Right cardiac atrium (tissue), 5 donors: ENCODE measurements around the gene TMEFF1. TPM values are rescaled to one million over a fixed set of nuclear protein-coding genes. Genes with fewer than 3 reads are reported as not detected.

ENCODE experiments used
- ATAC-seq, 2 donors: fragments of 200-7000 bp; cut with Tn5 transposase; one replicate each; pipeline versions ENCODE4 v1.8.0 to v1.9.1; 2020; ENCODE audit warnings: moderate library complexity in 2 of 2, mild to moderate bottlenecking in 1 of 2
- DNase-seq, 3 donors: peaks; one replicate each; pipeline ENCODE4 v3.0.0-alpha.2; 2020
- H3K27ac ChIP-seq: one replicate; pipeline ENCODE4 v1.5.1; 2013; ENCODE audit warnings: mild to moderate bottlenecking, low read length, control low read depth, moderate library complexity
- H3K27me3 ChIP-seq: one replicate; pipeline ENCODE4 v1.6.1; 2013; ENCODE audit not compliant: control insufficient read depth, insufficient read depth
- H3K4me1 ChIP-seq: one replicate; pipeline ENCODE4 v1.6.1; 2013; ENCODE audit warnings: low read length; ENCODE audit not compliant: control insufficient read depth, insufficient read depth
- H3K4me3 ChIP-seq: one replicate; pipeline ENCODE4 v1.5.1; 2013; ENCODE audit warnings: low read length, control low read depth
- H3K9me3 ChIP-seq: one replicate; pipeline ENCODE4 v1.6.1; 2013; ENCODE audit warnings: low read length; ENCODE audit not compliant: control insufficient read depth
- WGBS: extraction: QIAGEN DNeasy Blood & Tissue Kit; methylation state at CpG from one replicate; pipeline ENCODE4 v1.1.7; 2013; 5-methylcytosine and 5-hydroxymethylcytosine counted together
- intact Hi-C, 4 donors: fragments of 100-400 bp; cut with DNase I; formaldehyde crosslinking; loops; one replicate each; pipeline versions ENCODE4 v1.11.0 to v1.14.0; 2022 to 2023
- polyA plus RNA-seq: library from polyadenylated mRNA; stranded (reverse); fragments of 200-250 nt; gene quantifications from one replicate; pipeline ENCODE4 v1.2.3, GENCODE V29; 2013
- total RNA-seq, 4 donors: library from RNA; stranded (reverse); fragmentation: NEBNext Ultra II Directional; extraction: Animal tissue kit (Norgen Biotek cat#: 25700); gene quantifications; one replicate each; pipeline ENCODE4 v1.2.1, GENCODE V29; 2021
- donor health status: healthy with polysubstance abuse.
- donor health status: DM: no; HTN: yes; CAD: no.
- donor health status: DM: no; HTN: no; CAD: no.
- donor health status: DM: no; HTN: yes; CAD: no; lungs with severe emphysema.
- donor health status: DM: yes; HTN: yes; CAD: no.

Gene TMEFF1
- total and polyA plus RNA-seq, 5 donors: 0.02 to 0.34 (median 0.15) TPM; not detected in 2

GRCh38 chr9:100578610-100579009 lies 105.7 kb downstream of the TMEFF1 start:
- WGBS: 72% methylated on average over 1 of the region's 1 CpG
- no peak overlapping the region for H3K27ac ChIP-seq
- ATAC-seq (no peak), DNase-seq (no peak)
- no peaks in the 10 kb centered on the region for H3K9me3 ChIP-seq
- H3K4me3 ChIP-seq: peak overlapping the region; percentile 20
- peaks cover 3% of the 10 kb centered on the region for H3K4me1 ChIP-seq
- intact Hi-C loops: loop anchor here in 1 of 4 donors (5.0 kb wide), 1 partner anchor 136 kb away; no protein-coding TSS in a partner anchor
- H3K27me3 ChIP-seq: no peaks in the 10 kb centered on the region

- DNase-seq: no peak
- ATAC-seq: peak in 1 of 2 donors; percentile 52
- no peaks in the 10 kb centered on the region for H3K27me3 ChIP-seq
- H3K27ac ChIP-seq: no peak overlapping the region
- WGBS: 38% methylated on average over 2 of the region's 2 CpGs
- peaks cover 3% of the 10 kb centered on the region for H3K4me1 ChIP-seq
- intact Hi-C loops: loop anchor here in 2 of 4 donors (5.0 to 10.0 kb wide), 2 partner anchors 75 to 137 kb away; no protein-coding TSS in a partner anchor
- peak overlapping the region; percentile 39 for H3K4me3 ChIP-seq
- H3K9me3 ChIP-seq: no peaks in the 10 kb centered on the region
Measured at GRCh38 chr9:100579665-100580064, 106.7 kb downstream of the TMEFF1 start.

- 50% methylated on average over 3 of the region's 3 CpGs for WGBS
- no peak for ATAC-seq
Measured at GRCh38 chr9:100580257-100580656, 107.3 kb downstream of the TMEFF1 start.

GRCh38 chr9:100581081-100581480 lies 108.1 kb downstream of the TMEFF1 start:
- 77% methylated on average over 7 of the region's 7 CpGs for WGBS
- no peaks in the 10 kb centered on the region for H3K9me3 ChIP-seq
- intact Hi-C loops: loop anchor here in 1 of 4 donors (10.0 kb wide), 1 partner anchor 76 kb away; no protein-coding TSS in a partner anchor
- DNase-seq (peak in 1 of 3 donors; percentile 49), ATAC-seq (peak; percentile 32 to 35)
- H3K4me1 ChIP-seq: peaks cover 3% of the 10 kb centered on the region
- H3K27me3 ChIP-seq: no peaks in the 10 kb centered on the region
- H3K27ac ChIP-seq: peak overlapping the region; percentile 78
- H3K4me3 ChIP-seq: peak overlapping the region; percentile 46

More at GRCh38 chr9:100580257-100580656, 107.3 kb downstream of the TMEFF1 start:
- H3K9me3 ChIP-seq: no peaks in the 10 kb centered on the region
- intact Hi-C loops: loop anchor here in 1 of 4 donors (10.0 kb wide), 1 partner anchor 75 kb away; no protein-coding TSS in a partner anchor
- H3K27me3 ChIP-seq: no peaks in the 10 kb centered on the region
- DNase-seq: peak in 1 of 3 donors; percentile 57
- peaks cover 3% of the 10 kb centered on the region for H3K4me1 ChIP-seq
- peak overlapping the region; percentile 39 for H3K4me3 ChIP-seq
- peak overlapping the region; percentile 9 for H3K27ac ChIP-seq

GRCh38 chr9:100581661-100582060 lies 108.7 kb downstream of the TMEFF1 start:
- WGBS: 57% methylated on average over 4 of the region's 4 CpGs
- no peaks in the 10 kb centered on the region for H3K9me3 ChIP-seq
- no peak overlapping the region for H3K27ac ChIP-seq
- peak overlapping the region; percentile 46 for H3K4me3 ChIP-seq
- intact Hi-C loops: loop anchor here in 1 of 4 donors (10.0 kb wide), 1 partner anchor 77 kb away; no protein-coding TSS in a partner anchor
- peaks cover 3% of the 10 kb centered on the region for H3K4me1 ChIP-seq
- ATAC-seq (peak; percentile 59 to 67), DNase-seq (no peak)
- no peaks in the 10 kb centered on the region for H3K27me3 ChIP-seq

GRCh38 chr9:100583014-100583802 lies 110.3 kb downstream of the TMEFF1 start:
- Histone ChIP-seq H3K4me1 (peaks cover 3% of the 10 kb centered on the region), H3K4me3 (no peak overlapping the region), H3K27me3 (no peaks in the 10 kb centered on the region), H3K27ac (no peak overlapping the region), H3K9me3 (no peaks in the 10 kb centered on the region)
- no peak for ATAC-seq
- WGBS: 92% methylated on average over 5 of the region's 5 CpGs
- intact Hi-C loops: loop anchor here in 1 of 4 donors (10.0 kb wide), 1 partner anchor 78 kb away; no protein-coding TSS in a partner anchor
- no peak for DNase-seq

GRCh38 chr9:100584951-100585350 lies 112.0 kb downstream of the TMEFF1 start:
- no peak overlapping the region for H3K27ac ChIP-seq

GRCh38 chr9:100586093-100586492 lies 113.1 kb downstream of the TMEFF1 start:
- DNase-seq (no peak), ATAC-seq (no peak)
- Histone ChIP-seq H3K9me3 (no peaks in the 10 kb centered on the region), H3K4me1 (peaks cover 3% of the 10 kb centered on the region), H3K27me3 (no peaks in the 10 kb centered on the region), H3K4me3 (no peak overlapping the region), H3K27ac (no peak overlapping the region)
- intact Hi-C loops: loop anchor here in 1 of 4 donors (10.0 kb wide), 1 partner anchor 81 kb away; no protein-coding TSS in a partner anchor
- WGBS: 92% methylated on average over 7 of the region's 7 CpGs

More at GRCh38 chr9:100584951-100585350, 112.0 kb downstream of the TMEFF1 start:
- no peak for DNase-seq
- no peaks in the 10 kb centered on the region for H3K27me3 ChIP-seq
- peaks cover 3% of the 10 kb centered on the region for H3K4me1 ChIP-seq
- no peak overlapping the region for H3K4me3 ChIP-seq
- ATAC-seq: no peak
- H3K9me3 ChIP-seq: no peaks in the 10 kb centered on the region
- intact Hi-C loops: loop anchor here in 1 of 4 donors (10.0 kb wide), 1 partner anchor 80 kb away; no protein-coding TSS in a partner anchor
- 96% methylated on average over 4 of the region's 4 CpGs for WGBS

GRCh38 chr9:100587375-100587774 lies 114.4 kb downstream of the TMEFF1 start:
- Histone ChIP-seq H3K27ac (no peak overlapping the region), H3K4me1 (peaks cover 3% of the 10 kb centered on the region), H3K4me3 (no peak overlapping the region), H3K9me3 (no peaks in the 10 kb centered on the region), H3K27me3 (no peaks in the 10 kb centered on the region)
- ATAC-seq (no peak), DNase-seq (no peak)
- WGBS: 51% methylated on average over 9 of the region's 9 CpGs
- intact Hi-C loops: loop anchor here in 1 of 4 donors (10.0 kb wide), 1 partner anchor 83 kb away; no protein-coding TSS in a partner anchor

GRCh38 chr9:100589582-100589981 lies 116.6 kb downstream of the TMEFF1 start:
- DNase-seq (no peak), ATAC-seq (no peak)
- H3K27me3 ChIP-seq: no peaks in the 10 kb centered on the region
- H3K4me3 ChIP-seq: no peak overlapping the region
- intact Hi-C loops: loop anchor here in 1 of 4 donors (10.0 kb wide), 1 partner anchor 85 kb away; no protein-coding TSS in a partner anchor
- H3K4me1 ChIP-seq: no peaks in the 10 kb centered on the region
- H3K27ac ChIP-seq: no peak overlapping the region
- WGBS: 85% methylated on average over 5 of the region's 5 CpGs
- no peaks in the 10 kb centered on the region for H3K9me3 ChIP-seq

- WGBS: 39% methylated on average over 2 of the region's 2 CpGs
- intact Hi-C loops: loop anchor here in 3 of 4 donors (10.0 kb wide), 3 partner anchors 86 to 1426 kb away; no protein-coding TSS in a partner anchor
- Histone ChIP-seq H3K27ac (no peak overlapping the region), H3K9me3 (no peaks in the 10 kb centered on the region), H3K4me1 (no peaks in the 10 kb centered on the region), H3K27me3 (no peaks in the 10 kb centered on the region), H3K4me3 (no peak overlapping the region)
- ATAC-seq: no peak
- DNase-seq: no peak
Measured at GRCh38 chr9:100590481-100590880, 117.5 kb downstream of the TMEFF1 start.
